ENCODE data around the gene KLK13.

KLK13 gene

DNA sequence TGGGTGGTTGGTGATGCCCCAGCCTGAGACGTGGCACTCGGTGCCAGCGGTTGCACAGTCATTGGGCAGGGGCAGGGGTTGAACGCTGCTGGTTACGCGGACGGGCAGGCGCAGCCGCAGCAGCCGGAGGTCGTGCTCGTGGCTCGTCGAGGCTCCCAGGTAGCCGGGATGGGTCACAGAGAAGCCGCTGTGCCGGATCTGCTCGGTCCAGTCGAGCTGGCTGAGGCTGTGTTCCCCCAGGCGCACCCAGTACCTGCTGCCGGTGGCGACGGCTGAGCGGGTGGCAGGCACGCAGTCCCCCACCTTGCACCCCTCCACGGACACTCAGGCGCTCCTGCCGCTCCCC is 33.0 kb downstream of the KLK13 start:
- Histone ChIP-seq H3K4me2 (ENCODE audit: low read length) (no peak overlapping the region), H4K91ac (ENCODE audit: low read depth, low read length) (no peak overlapping the region), H2AK5ac (ENCODE audit: low read length) (no peak overlapping the region), H3K36me3 (ENCODE audit: control insufficient read depth in 1 of 2, insufficient read depth in 2 of 2, low read length in 2 of 2) (no peaks in the 10 kb centered on the region), H4K12ac (ENCODE audit: low read depth, low read length) (no peak overlapping the region), H2BK5ac (ENCODE audit: low read depth, low read length, poor library complexity) (no peak overlapping the region), H2BK12ac (ENCODE audit: low read length) (no peak overlapping the region), H3K9me3 (ENCODE audit: insufficient read depth, low read depth, low read length) (no peaks in the 10 kb centered on the region), H2AFZ (ENCODE audit: insufficient read depth, low read length, poor library complexity) (no peak overlapping the region), H3K4ac (ENCODE audit: low read depth, low read length) (no peak overlapping the region), H3K79me2 (ENCODE audit: control insufficient read depth, insufficient read depth, low read length, poor library complexity) (no peaks in the 10 kb centered on the region), H2BK120ac (ENCODE audit: insufficient read depth, low read length, poor library complexity) (no peak overlapping the region), H3K9ac (ENCODE audit: low read length) (no peak overlapping the region), H4K8ac (ENCODE audit: low read depth, low read length) (no peak overlapping the region), H3K4me1 (ENCODE audit: control insufficient read depth in 1 of 2, insufficient read depth in 2 of 2, low read length in 2 of 2) (no peaks in the 10 kb centered on the region), H3K14ac (ENCODE audit: low read length) (no peak overlapping the region), H3K4me3 (ENCODE audit: low read depth, low read length) (no peak overlapping the region), H3K27ac (ENCODE audit: low read depth, low read length) (no peak overlapping the region), H3K18ac (ENCODE audit: low read length) (no peak overlapping the region), H3K79me1 (ENCODE audit: low read length) (no peaks in the 10 kb centered on the region), H3K23ac (ENCODE audit: low read length) (no peak overlapping the region), H3K27me3 (ENCODE audit: insufficient read depth, low read length) (no peaks in the 10 kb centered on the region)
- no peak for DNase-seq
- no CpG with 5 or more reads among the region's 28 CpGs for WGBS (ENCODE audit: extremely low coverage, insufficient coverage, insufficient read length)

GRCh38 chr19:51031220-51031879 is 33.5 kb downstream of the KLK13 start:
- H3K14ac ChIP-seq (ENCODE audit: low read length) = no peak overlapping the region
- H3K79me1 ChIP-seq (ENCODE audit: low read length) = no peaks in the 10 kb centered on the region
- no peaks in the 10 kb centered on the region for H3K27me3 ChIP-seq (ENCODE audit: insufficient read depth, low read length)
- H3K36me3 ChIP-seq (ENCODE audit: control insufficient read depth in 1 of 2, insufficient read depth in 2 of 2, low read length in 2 of 2) = no peaks in the 10 kb centered on the region
- no peak overlapping the region for H4K91ac ChIP-seq (ENCODE audit: low read depth, low read length)
- no peak overlapping the region for H3K4ac ChIP-seq (ENCODE audit: low read depth, low read length)
- H3K18ac ChIP-seq (ENCODE audit: low read length) = no peak overlapping the region
- no peak overlapping the region for H2BK5ac ChIP-seq (ENCODE audit: low read depth, low read length, poor library complexity)
- H3K4me3 ChIP-seq (ENCODE audit: low read depth, low read length) = no peak overlapping the region
- H3K9me3 ChIP-seq (ENCODE audit: insufficient read depth, low read depth, low read length) = no peaks in the 10 kb centered on the region
- no CpG with 5 or more reads among the region's 7 CpGs for WGBS (ENCODE audit: extremely low coverage, insufficient coverage, insufficient read length)
- H4K8ac ChIP-seq (ENCODE audit: low read depth, low read length) = no peak overlapping the region
- H2BK12ac ChIP-seq (ENCODE audit: low read length) = no peak overlapping the region
- H3K23ac ChIP-seq (ENCODE audit: low read length) = no peak overlapping the region
- no peak overlapping the region for H3K4me2 ChIP-seq (ENCODE audit: low read length)
- H2AFZ ChIP-seq (ENCODE audit: insufficient read depth, low read length, poor library complexity) = no peak overlapping the region
- no peak overlapping the region for H3K9ac ChIP-seq (ENCODE audit: low read length)
- H3K4me1 ChIP-seq (ENCODE audit: control insufficient read depth in 1 of 2, insufficient read depth in 2 of 2, low read length in 2 of 2) = no peaks in the 10 kb centered on the region
- DNase-seq = no peak
- no peak overlapping the region for H2BK120ac ChIP-seq (ENCODE audit: insufficient read depth, low read length, poor library complexity)
- H3K79me2 ChIP-seq (ENCODE audit: control insufficient read depth, insufficient read depth, low read length, poor library complexity) = no peaks in the 10 kb centered on the region
- no peak overlapping the region for H2AK5ac ChIP-seq (ENCODE audit: low read length)
- no peak overlapping the region for H4K12ac ChIP-seq (ENCODE audit: low read depth, low read length)
- no peak overlapping the region for H3K27ac ChIP-seq (ENCODE audit: low read depth, low read length)

GRCh38 chr19:51030631-51031030 is 34.3 kb downstream of the KLK13 start:
- Histone ChIP-seq H3K27ac (ENCODE audit: low read depth, low read length) (no peak overlapping the region), H3K79me1 (ENCODE audit: low read length) (no peaks in the 10 kb centered on the region), H3K4ac (ENCODE audit: low read depth, low read length) (no peak overlapping the region), H3K4me1 (ENCODE audit: control insufficient read depth in 1 of 2, insufficient read depth in 2 of 2, low read length in 2 of 2) (no peaks in the 10 kb centered on the region), H2AK5ac (ENCODE audit: low read length) (no peak overlapping the region), H3K4me3 (ENCODE audit: low read depth, low read length) (no peak overlapping the region), H4K91ac (ENCODE audit: low read depth, low read length) (no peak overlapping the region), H4K8ac (ENCODE audit: low read depth, low read length) (no peak overlapping the region), H3K18ac (ENCODE audit: low read length) (no peak overlapping the region), H2AFZ (ENCODE audit: insufficient read depth, low read length, poor library complexity) (no peak overlapping the region), H3K14ac (ENCODE audit: low read length) (no peak overlapping the region), H3K23ac (ENCODE audit: low read length) (no peak overlapping the region), H3K27me3 (ENCODE audit: insufficient read depth, low read length) (no peaks in the 10 kb centered on the region), H3K4me2 (ENCODE audit: low read length) (no peak overlapping the region), H2BK12ac (ENCODE audit: low read length) (no peak overlapping the region), H3K79me2 (ENCODE audit: control insufficient read depth, insufficient read depth, low read length, poor library complexity) (no peaks in the 10 kb centered on the region), H3K9me3 (ENCODE audit: insufficient read depth, low read depth, low read length) (no peaks in the 10 kb centered on the region), H3K36me3 (ENCODE audit: control insufficient read depth in 1 of 2, insufficient read depth in 2 of 2, low read length in 2 of 2) (no peaks in the 10 kb centered on the region), H2BK120ac (ENCODE audit: insufficient read depth, low read length, poor library complexity) (no peak overlapping the region), H2BK5ac (ENCODE audit: low read depth, low read length, poor library complexity) (no peak overlapping the region), H4K12ac (ENCODE audit: low read depth, low read length) (no peak overlapping the region), H3K9ac (ENCODE audit: low read length) (no peak overlapping the region)
- no CpG with 5 or more reads among the region's 13 CpGs for WGBS (ENCODE audit: extremely low coverage, insufficient coverage, insufficient read length)
- DNase-seq = no peak

- no peak overlapping the region for H4K8ac ChIP-seq (ENCODE audit: low read depth, low read length)
- H3K79me2 ChIP-seq (ENCODE audit: control insufficient read depth, insufficient read depth, low read length, poor library complexity) = no peaks in the 10 kb centered on the region
- H3K27ac ChIP-seq (ENCODE audit: low read depth, low read length) = no peak overlapping the region
- no peak overlapping the region for H3K18ac ChIP-seq (ENCODE audit: low read length)
- H2BK120ac ChIP-seq (ENCODE audit: insufficient read depth, low read length, poor library complexity) = no peak overlapping the region
- no peak overlapping the region for H3K14ac ChIP-seq (ENCODE audit: low read length)
- H4K12ac ChIP-seq (ENCODE audit: low read depth, low read length) = no peak overlapping the region
- H3K9me3 ChIP-seq (ENCODE audit: insufficient read depth, low read depth, low read length) = no peaks in the 10 kb centered on the region
- no peak overlapping the region for H4K91ac ChIP-seq (ENCODE audit: low read depth, low read length)
- no peak overlapping the region for H2BK5ac ChIP-seq (ENCODE audit: low read depth, low read length, poor library complexity)
- WGBS (ENCODE audit: extremely low coverage, insufficient coverage, insufficient read length) = no CpG with 5 or more reads among the region's 2 CpGs
- H2BK12ac ChIP-seq (ENCODE audit: low read length) = no peak overlapping the region
- H2AFZ ChIP-seq (ENCODE audit: insufficient read depth, low read length, poor library complexity) = no peak overlapping the region
- H3K36me3 ChIP-seq (ENCODE audit: control insufficient read depth in 1 of 2, insufficient read depth in 2 of 2, low read length in 2 of 2) = no peaks in the 10 kb centered on the region
- H3K9ac ChIP-seq (ENCODE audit: low read length) = no peak overlapping the region
- no peaks in the 10 kb centered on the region for H3K4me1 ChIP-seq (ENCODE audit: control insufficient read depth in 1 of 2, insufficient read depth in 2 of 2, low read length in 2 of 2)
- H3K4ac ChIP-seq (ENCODE audit: low read depth, low read length) = no peak overlapping the region
- H3K4me3 ChIP-seq (ENCODE audit: low read depth, low read length) = no peak overlapping the region
- no peak overlapping the region for H2AK5ac ChIP-seq (ENCODE audit: low read length)
- DNase-seq = no peak
- H3K4me2 ChIP-seq (ENCODE audit: low read length) = no peak overlapping the region
- no peaks in the 10 kb centered on the region for H3K27me3 ChIP-seq (ENCODE audit: insufficient read depth, low read length)
- no peak overlapping the region for H3K23ac ChIP-seq (ENCODE audit: low read length)
- no peaks in the 10 kb centered on the region for H3K79me1 ChIP-seq (ENCODE audit: low read length)
These were observed 35.2 kb downstream of the KLK13 start for GRCh38 chr19:51029718-51030117.

All from trophoblast cell (in vitro differentiated cells and primary cell).